Endodermal cell (in vitro differentiated cells): ENCODE data around the gene NEK6. TPM values are rescaled to one million over a fixed set of nuclear protein-coding genes. Genes with fewer than 3 reads are reported as not detected.

ENCODE experiments used
- DNase-seq: peaks from one replicate; pipeline ENCODE4 v3.0.0-alpha.2; 2017
- H3K27ac ChIP-seq: 2 replicates; pipeline ENCODE4 v1.5.1; 2013; ENCODE audit warnings: mild to moderate bottlenecking, low read depth, low read length, moderate library complexity
- H3K27me3 ChIP-seq: 2 replicates; pipeline ENCODE4 v1.6.1; 2013; ENCODE audit warnings: mild to moderate bottlenecking, low read length, moderate library complexity; ENCODE audit not compliant: insufficient read depth, control insufficient read depth, poor library complexity, severe bottlenecking
- H3K36me3 ChIP-seq: 2 replicates; pipeline ENCODE4 v1.7.0; 2013; ENCODE audit warnings: mild to moderate bottlenecking, low read length, moderate library complexity; ENCODE audit not compliant: control insufficient read depth, insufficient read depth
- H3K4me1 ChIP-seq: one replicate; pipeline ENCODE4 v1.7.0; 2013; ENCODE audit warnings: low read length; ENCODE audit not compliant: control insufficient read depth, insufficient read depth
- H3K4me3 ChIP-seq: 2 replicates; pipeline ENCODE4 v1.5.1; 2013; ENCODE audit warnings: mild to moderate bottlenecking, low read length, moderate library complexity
- H3K9ac ChIP-seq: 2 replicates; pipeline ENCODE4 v1.6.1; 2013; ENCODE audit warnings: mild to moderate bottlenecking, low read length, moderate library complexity; ENCODE audit not compliant: poor library complexity, severe bottlenecking; ENCODE audit errors: extremely low read depth
- H3K9me3 ChIP-seq: 2 replicates; pipeline ENCODE4 v1.6.1; 2013; ENCODE audit warnings: mild to moderate bottlenecking, low read length, moderate library complexity; ENCODE audit not compliant: control insufficient read depth
- H3K27ac Mint-ChIP-seq: 2 replicates; pipeline ENCODE4 v1.8.0; 2020; ENCODE audit warnings: mixed read lengths
- H3K27me3 Mint-ChIP-seq: 2 replicates; pipeline ENCODE4 v1.8.0; 2021; ENCODE audit warnings: mild to moderate bottlenecking, mixed read lengths; ENCODE audit not compliant: insufficient read depth
- H3K36me3 Mint-ChIP-seq: 2 replicates; pipeline ENCODE4 v1.8.0; 2020; ENCODE audit warnings: low read depth, mixed read lengths
- H3K4me1 Mint-ChIP-seq: 2 replicates; pipeline ENCODE4 v1.8.0; 2020; ENCODE audit warnings: mixed read lengths
- H3K4me3 Mint-ChIP-seq: 2 replicates; pipeline ENCODE4 v1.8.0; 2020; ENCODE audit warnings: mild to moderate bottlenecking, moderate library complexity, mixed read lengths
- H3K9me3 Mint-ChIP-seq: 2 replicates; pipeline ENCODE4 v1.8.0; 2020; ENCODE audit warnings: mild to moderate bottlenecking, mixed read lengths
- CTCF ChIP-seq: fragments of 200-600 bp; sonication (generic); conservative IDR thresholded peaks from 2 replicates; pipeline ENCODE4 v1.5.0; 2021; ENCODE audit warnings: antibody characterized with exemption, mild to moderate bottlenecking
- WGBS, 2 experiments: methylation state at CpG; one replicate each; pipeline versions ENCODE4 v1.1.5 to v1.1.7; 2013; ENCODE audit warnings: missing lambda C conversion rate in 2 of 2, mixed read lengths in 1 of 2; ENCODE audit not compliant: insufficient coverage in 1 of 2, insufficient read length in 1 of 2; 5-methylcytosine and 5-hydroxymethylcytosine counted together
- total RNA-seq, 2 donors: library from RNA; stranded (reverse); fragmentation: NEBNext Ultra II Directional in 1 of 2; extraction: Animal tissue kit (Norgen Biotek cat#: 25700) in 1 of 2; gene quantifications; 2 replicates in 1 of 2; 3 replicates in 1 of 2; pipeline ENCODE4 v1.2.1, GENCODE V29; 2021

The NEK6 gene
- total RNA-seq, 2 donors from 2014 or later = 17.1 to 32.5 TPM

GRCh38 chr9:124394596-124394995, 136.8 kb downstream of the NEK6 start:
- DNase-seq = no peak
- 92 to 97% methylated on average over 2 to 3 of the region's 3 CpGs for WGBS, 2 experiments
- Histone ChIP-seq H3K9me3 (no peaks in the 10 kb centered on the region), H3K9ac (no peak overlapping the region), H3K4me3 (no peak overlapping the region), H3K27ac (no peak overlapping the region), H3K4me1 (peaks cover 5% of the 10 kb centered on the region), H3K36me3 (peaks cover 39% of the 10 kb centered on the region), H3K27me3 (no peaks in the 10 kb centered on the region)
- Mint-ChIP-seq H3K27me3 (no peaks in the 10 kb centered on the region), H3K4me1 (peaks cover 37% of the 10 kb centered on the region), H3K9me3 (no peaks in the 10 kb centered on the region), H3K27ac (no peak overlapping the region), H3K36me3 (no peaks in the 10 kb centered on the region), H3K4me3 (no peak overlapping the region)
- TF ChIP-seq CTCF = peak; percentile 11

GRCh38 chr9:124395826-124396225, 138.1 kb downstream of the NEK6 start:
- Histone ChIP-seq H3K27ac (no peak overlapping the region), H3K4me1 (peaks cover 5% of the 10 kb centered on the region), H3K27me3 (no peaks in the 10 kb centered on the region), H3K9me3 (no peaks in the 10 kb centered on the region), H3K36me3 (peaks cover 51% of the 10 kb centered on the region), H3K9ac (no peak overlapping the region), H3K4me3 (no peak overlapping the region)
- TF ChIP-seq CTCF = no peak
- DNase-seq = no peak
- H3K36me3 Mint-ChIP-seq = peaks cover 2% of the 10 kb centered on the region
- H3K27ac Mint-ChIP-seq = no peak overlapping the region
- WGBS, 2 experiments = 89 to 93% methylated on average over 4 of the region's 4 CpGs
- H3K4me1 Mint-ChIP-seq = peaks cover 33% of the 10 kb centered on the region
- H3K27me3 Mint-ChIP-seq = no peaks in the 10 kb centered on the region
- H3K9me3 Mint-ChIP-seq = no peaks in the 10 kb centered on the region
- no peak overlapping the region for H3K4me3 Mint-ChIP-seq

- no peaks in the 10 kb centered on the region for H3K9me3 ChIP-seq
- H3K4me1 ChIP-seq = peaks cover 4% of the 10 kb centered on the region
- Mint-ChIP-seq H3K27me3 (no peaks in the 10 kb centered on the region), H3K36me3 (peaks cover 11% of the 10 kb centered on the region), H3K9me3 (no peaks in the 10 kb centered on the region), H3K27ac (no peak overlapping the region), H3K4me1 (peaks cover 12% of the 10 kb centered on the region), H3K4me3 (no peak overlapping the region)
- no peak overlapping the region for H3K4me3 ChIP-seq
- no peak for DNase-seq
- peak overlapping the region; percentile 27 for H3K27ac ChIP-seq
- H3K36me3 ChIP-seq = peaks cover 75% of the 10 kb centered on the region
- 92 to 94% methylated on average over 4 to 7 of the region's 8 CpGs for WGBS, 2 experiments
- no peak for TF ChIP-seq CTCF
- no peaks in the 10 kb centered on the region for H3K27me3 ChIP-seq
- H3K9ac ChIP-seq = no peak overlapping the region
Measured at GRCh38 chr9:124398191-124398935, 140.6 kb downstream of the NEK6 start.
